Measurements from ENCODE around the gene SYF2.
"Not testable (repeated sequence)": the region's sequence is repeated elsewhere in the genome, so short reads cannot be mapped to it uniquely, and the experiment has no call there.

SYF2 gene

GRCh38 chr1:25232027-25232865, at the start of gene SYF2:
SYF2 (minus strand) TSS chr1:25232502; CDS start chr1:25232467, 35 bp downstream.
- DNase-seq, result peak; percentile 87

GRCh38 chr1:25279693-25280111, 47.4 kb upstream of the SYF2 start:
- not testable (repeated sequence) for DNase-seq

GRCh38 chr1:25278790-25279189, 46.5 kb upstream of the SYF2 start:
- DNase-seq, result not testable (repeated sequence)

GRCh38 chr1:25278358-25278757, 46.1 kb upstream of the SYF2 start:
- DNase-seq, result not testable (repeated sequence)

GRCh38 chr1:25277295-25277694, 45.0 kb upstream of the SYF2 start:
- not testable (repeated sequence) for DNase-seq

- DNase-seq, result not testable (repeated sequence)
These were observed 43.3 kb upstream of the SYF2 start for GRCh38 chr1:25275648-25276047.

- DNase-seq, result not testable (repeated sequence)
These were observed 39.9 kb upstream of the SYF2 start, which contains the start of gene RHD for GRCh38 chr1:25272238-25272637. RHD (plus strand) TSS chr1:25272509; CDS start chr1:25272548, 39 bp downstream.

- DNase-seq, result not testable (repeated sequence)
These were observed 36.0 kb upstream of the SYF2 start for GRCh38 chr1:25268143-25268760.

- DNase-seq, result peak; percentile 51
These were observed 35.2 kb upstream of the SYF2 start for GRCh38 chr1:25267288-25268142.

- DNase-seq, result not testable (repeated sequence)
These were observed 34.4 kb upstream of the SYF2 start for GRCh38 chr1:25266554-25267287.

- DNase-seq, result not testable (repeated sequence)
These were observed 28.0 kb upstream of the SYF2 start for GRCh38 chr1:25260336-25260735.

GRCh38 chr1:25259813-25260212, 27.5 kb upstream of the SYF2 start:
- DNase-seq, result not testable (repeated sequence)

GRCh38 chr1:25257196-25257595, 24.9 kb upstream of the SYF2 start:
- no peak for DNase-seq

GRCh38 chr1:25256578-25256965, 24.3 kb upstream of the SYF2 start:
- no peak for DNase-seq

- DNase-seq, result no peak
These were observed 23.6 kb upstream of the SYF2 start for GRCh38 chr1:25255706-25256577.

GRCh38 chr1:25253911-25254310, 21.6 kb upstream of the SYF2 start:
- DNase-seq, result no peak

- no peak for DNase-seq
These were observed 15.8 kb upstream of the SYF2 start for GRCh38 chr1:25247829-25248754.

GRCh38 chr1:25247024-25247828, 14.9 kb upstream of the SYF2 start, which contains the start of gene RSRP1:
RSRP1 (minus strand) TSS chr1:25247454; CDS start chr1:25246963, 491 bp downstream.
- peak; percentile 95 for DNase-seq

GRCh38 chr1:25246600-25247023, 14.3 kb upstream of the SYF2 start:
- no peak for DNase-seq
